ENCODE data around the gene RSPO4.
"Not testable (repeated sequence)": the region's sequence is repeated elsewhere in the genome, so short reads cannot be mapped to it uniquely, and the experiment has no call there.

RSPO4 gene

GRCh38 chr20:1003920-1004697 is 2.0 kb upstream of the RSPO4 start:
- DNase-seq (ENCODE audit: low read depth), result no peak

GRCh38 chr20:1002682-1003561 is 811 bp upstream of the RSPO4 start:
- no peak for DNase-seq (ENCODE audit: low read depth)

GRCh38 chr20:1001116-1001515 is 995 bp downstream of the RSPO4 start:
- no peak for DNase-seq (ENCODE audit: low read depth)

- no peak for DNase-seq (ENCODE audit: low read depth)
Measured at GRCh38 chr20:998231-998830, 3.8 kb downstream of the RSPO4 start.

GRCh38 chr20:997486-997885 is 4.6 kb downstream of the RSPO4 start:
- no peak for DNase-seq (ENCODE audit: low read depth)

- no peak for DNase-seq (ENCODE audit: low read depth)
Measured at GRCh38 chr20:997016-997415, 5.1 kb downstream of the RSPO4 start.

- no peak for DNase-seq (ENCODE audit: low read depth)
Measured at GRCh38 chr20:995170-995569, 6.9 kb downstream of the RSPO4 start.

GRCh38 chr20:992801-993535 is 9.1 kb downstream of the RSPO4 start:
- DNase-seq (ENCODE audit: low read depth), result no peak

GRCh38 chr20:991850-992249 is 10.3 kb downstream of the RSPO4 start:
- no peak for DNase-seq (ENCODE audit: low read depth)

- DNase-seq (ENCODE audit: low read depth), result no peak
Measured at GRCh38 chr20:990293-990959, 11.7 kb downstream of the RSPO4 start.

GRCh38 chr20:988272-988671 is 13.8 kb downstream of the RSPO4 start:
- DNase-seq (ENCODE audit: low read depth), result no peak

- no peak for DNase-seq (ENCODE audit: low read depth)
Measured at GRCh38 chr20:987677-988076, 14.4 kb downstream of the RSPO4 start.

- DNase-seq (ENCODE audit: low read depth), result no peak
Measured at GRCh38 chr20:986733-987355, 15.3 kb downstream of the RSPO4 start.

- not testable (repeated sequence) for DNase-seq (ENCODE audit: low read depth)
Measured at GRCh38 chr20:984994-985393, 17.1 kb downstream of the RSPO4 start.

GRCh38 chr20:982754-983153 is 19.4 kb downstream of the RSPO4 start:
- no peak for DNase-seq (ENCODE audit: low read depth)

- DNase-seq (ENCODE audit: low read depth), result no peak
Measured at GRCh38 chr20:977021-977420, 25.1 kb downstream of the RSPO4 start.

- no peak for DNase-seq (ENCODE audit: low read depth)
Measured at GRCh38 chr20:976033-976432, 26.1 kb downstream of the RSPO4 start.

GRCh38 chr20:973785-974194 is 28.3 kb downstream of the RSPO4 start:
- DNase-seq (ENCODE audit: low read depth), result no peak

GRCh38 chr20:972256-972655 is 29.9 kb downstream of the RSPO4 start:
- DNase-seq (ENCODE audit: low read depth), result no peak

- no peak for DNase-seq (ENCODE audit: low read depth)
Measured at GRCh38 chr20:971346-971745, 30.8 kb downstream of the RSPO4 start.

GRCh38 chr20:969868-970267 is 32.2 kb downstream of the RSPO4 start:
- DNase-seq (ENCODE audit: low read depth), result no peak

Measured in T follicular helper cell (primary cell).